T47D (cell line): ENCODE data around the gene SLC16A4.

Experiments
- DNase-seq, 2 experiments: peaks; one replicate each; pipeline versions ENCODE4 v3.0.0 to v3.0.0-alpha.2; 2011 to 2012; ENCODE audit warnings: low read depth in 1 of 2, low spot score in 1 of 2
- JUND ChIP-seq: IDR thresholded peaks from 2 replicates; pipeline ENCODE4 v1.6.1; 2012; ENCODE audit warnings: low read depth
- in situ Hi-C: cut with HindIII; loops from 2 replicates; pipeline ENCODE4 v1.10.0; 2016; ENCODE audit warnings: low sequenced_read_pairs, low pct_unique_long_range_greater_than_20kb

Gene SLC16A4

GRCh38 chr1:110380672-110381283 is 10.0 kb downstream of the SLC16A4 start:
- in situ Hi-C loops, result no loop called here
- DNase-seq, result no peak
- TF ChIP-seq JUND, result no peak

- DNase-seq, result no peak
- TF ChIP-seq JUND, result no peak
- in situ Hi-C loops, result no loop called here
Measured at GRCh38 chr1:110375490-110375889, 15.3 kb downstream of the SLC16A4 start.

GRCh38 chr1:110370827-110371226 is 20.0 kb downstream of the SLC16A4 start:
- DNase-seq, result no peak
- TF ChIP-seq JUND, result no peak
- in situ Hi-C loops, result no loop called here

- DNase-seq, result no peak
- in situ Hi-C loops, result no loop called here
- TF ChIP-seq JUND, result no peak
Measured at GRCh38 chr1:110364221-110364620, 26.6 kb downstream of the SLC16A4 start.

GRCh38 chr1:110361856-110362255 is 29.0 kb downstream of the SLC16A4 start:
- TF ChIP-seq JUND, result no peak
- DNase-seq, result no peak
- in situ Hi-C loops, result no loop called here

- in situ Hi-C loops, result no loop called here
- no peak for DNase-seq
- no peak for TF ChIP-seq JUND
Measured at GRCh38 chr1:110360431-110360830, 30.4 kb downstream of the SLC16A4 start.

GRCh38 chr1:110356379-110356778 is 34.4 kb downstream of the SLC16A4 start:
- peak; percentile 43 to 75 for DNase-seq
- TF ChIP-seq JUND, result peak; percentile 69
- in situ Hi-C loops, result no loop called here

GRCh38 chr1:110355321-110355720 is 35.5 kb downstream of the SLC16A4 start:
- in situ Hi-C loops, result no loop called here
- no peak for DNase-seq
- no peak for TF ChIP-seq JUND

GRCh38 chr1:110350360-110350759 is 40.5 kb downstream of the SLC16A4 start:
- no peak for DNase-seq
- in situ Hi-C loops, result no loop called here
- no peak for TF ChIP-seq JUND

- no peak for TF ChIP-seq JUND
- no peak for DNase-seq
- in situ Hi-C loops, result no loop called here
Measured at GRCh38 chr1:110348771-110349170, 42.1 kb downstream of the SLC16A4 start.

- DNase-seq, result no peak
- in situ Hi-C loops, result no loop called here
- TF ChIP-seq JUND, result no peak
Measured at GRCh38 chr1:110348050-110348449, 42.8 kb downstream of the SLC16A4 start.

- no peak for DNase-seq
- no peak for TF ChIP-seq JUND
- in situ Hi-C loops, result no loop called here
Measured at GRCh38 chr1:110347182-110347893, 43.5 kb downstream of the SLC16A4 start.

- no peak for TF ChIP-seq JUND
- in situ Hi-C loops, result no loop called here
- DNase-seq, result no peak
Measured at GRCh38 chr1:110346690-110347089, 44.1 kb downstream of the SLC16A4 start.

GRCh38 chr1:110345480-110345879 is 45.3 kb downstream of the SLC16A4 start:
- in situ Hi-C loops, result no loop called here
- no peak for DNase-seq
- no peak for TF ChIP-seq JUND
